ENCODE results near the gene AAMDC.
A peak's percentile ranks its signal among the peaks of the same experiment; 100 is the strongest.
"Not testable (repeated sequence)": the region's sequence is repeated elsewhere in the genome, so short reads cannot be mapped to it uniquely, and the experiment has no call there.

AAMDC gene

GRCh38 chr11:77886401-77886800, 65.5 kb downstream of the AAMDC start:
- no peak overlapping the region for H2BK15ac ChIP-seq (replicated peaks; ENCODE audit: low read depth)
- H4K5ac ChIP-seq (ENCODE audit: low read length), result no peak overlapping the region
- H3K79me1 ChIP-seq (ENCODE audit: low read length), result no peaks in the 10 kb centered on the region
- H3K56ac ChIP-seq (ENCODE audit: low read length), result no peak overlapping the region
- H3K4me2 ChIP-seq (ENCODE audit: low read length), result no peak overlapping the region
- H2BK5ac ChIP-seq (ENCODE audit: low read length), result no peak overlapping the region
- H3K79me2 ChIP-seq (ENCODE audit: control insufficient read depth, insufficient read depth, low read length), result no peaks in the 10 kb centered on the region
- no CpG with 5 or more reads among the region's 18 CpGs for WGBS (ENCODE audit: extremely low coverage, insufficient coverage, low lambda C conversion rate)
- H3K4ac ChIP-seq (ENCODE audit: low read depth, low read length), result no peak overlapping the region
- no peak overlapping the region for H3K27ac ChIP-seq (ENCODE audit: low read depth, low read length)
- H3K27me3 ChIP-seq (ENCODE audit: insufficient read depth, low read length, poor library complexity), result no peaks in the 10 kb centered on the region
- H4K8ac ChIP-seq (ENCODE audit: low read depth, low read length), result no peak overlapping the region
- no peak overlapping the region for H3K18ac ChIP-seq (ENCODE audit: low read length)
- DNase-seq, result peak; percentile 68
- no peak overlapping the region for H3K9ac ChIP-seq (ENCODE audit: low read length)
- H3K4me3 ChIP-seq (ENCODE audit: low read length), result no peak overlapping the region
- H2AK5ac ChIP-seq (ENCODE audit: low read length), result no peak overlapping the region
- no peaks in the 10 kb centered on the region for H3K4me1 ChIP-seq (ENCODE audit: control insufficient read depth, low read depth, low read length)
- H3K23ac ChIP-seq (ENCODE audit: low read length), result no peak overlapping the region
- H2BK120ac ChIP-seq (ENCODE audit: low read depth, low read length), result no peak overlapping the region
- H3K36me3 ChIP-seq (ENCODE audit: control insufficient read depth, insufficient read depth, low read length), result peaks cover 1% of the 10 kb centered on the region

- H3K9ac ChIP-seq (ENCODE audit: low read length); H3K4ac ChIP-seq (ENCODE audit: low read depth, low read length); H3K27ac ChIP-seq (ENCODE audit: low read depth, low read length); H4K5ac ChIP-seq (ENCODE audit: low read length); H4K8ac ChIP-seq (ENCODE audit: low read depth, low read length); H3K79me2 ChIP-seq (ENCODE audit: control insufficient read depth, insufficient read depth, low read length); H3K4me2 ChIP-seq (ENCODE audit: low read length); H2AK5ac ChIP-seq (ENCODE audit: low read length); H3K56ac ChIP-seq (ENCODE audit: low read length); DNase-seq; H3K23ac ChIP-seq (ENCODE audit: low read length); H3K36me3 ChIP-seq (ENCODE audit: control insufficient read depth, insufficient read depth, low read length); H3K18ac ChIP-seq (ENCODE audit: low read length); H2BK120ac ChIP-seq (ENCODE audit: low read depth, low read length); H3K79me1 ChIP-seq (ENCODE audit: low read length); H3K4me1 ChIP-seq (ENCODE audit: control insufficient read depth, low read depth, low read length); H3K27me3 ChIP-seq (ENCODE audit: insufficient read depth, low read length, poor library complexity); H2BK15ac ChIP-seq (replicated peaks; ENCODE audit: low read depth); H2BK5ac ChIP-seq (ENCODE audit: low read length); H3K4me3 ChIP-seq (ENCODE audit: low read length): not testable (repeated sequence)
- WGBS (ENCODE audit: extremely low coverage, insufficient coverage, low lambda C conversion rate), result no CpG with 5 or more reads among the region's 5 CpGs
Observed at GRCh38 chr11:77889045-77889444, 68.1 kb downstream of the AAMDC start.

- not testable (repeated sequence) for H3K27me3 ChIP-seq (ENCODE audit: insufficient read depth, low read length, poor library complexity); H3K4me3 ChIP-seq (ENCODE audit: low read length); H2BK120ac ChIP-seq (ENCODE audit: low read depth, low read length); H3K4me2 ChIP-seq (ENCODE audit: low read length); H3K36me3 ChIP-seq (ENCODE audit: control insufficient read depth, insufficient read depth, low read length); H4K5ac ChIP-seq (ENCODE audit: low read length); DNase-seq; H3K4ac ChIP-seq (ENCODE audit: low read depth, low read length); H3K23ac ChIP-seq (ENCODE audit: low read length); H3K18ac ChIP-seq (ENCODE audit: low read length); H3K4me1 ChIP-seq (ENCODE audit: control insufficient read depth, low read depth, low read length); H3K79me2 ChIP-seq (ENCODE audit: control insufficient read depth, insufficient read depth, low read length); H3K27ac ChIP-seq (ENCODE audit: low read depth, low read length); H3K56ac ChIP-seq (ENCODE audit: low read length); H3K9ac ChIP-seq (ENCODE audit: low read length); H2BK5ac ChIP-seq (ENCODE audit: low read length); H2AK5ac ChIP-seq (ENCODE audit: low read length); H4K8ac ChIP-seq (ENCODE audit: low read depth, low read length); H2BK15ac ChIP-seq (replicated peaks; ENCODE audit: low read depth); H3K79me1 ChIP-seq (ENCODE audit: low read length)
Observed at GRCh38 chr11:77890100-77890614, 69.2 kb downstream of the AAMDC start.

- H2BK15ac ChIP-seq (replicated peaks; ENCODE audit: low read depth); H3K4me3 ChIP-seq (ENCODE audit: low read length); H3K79me1 ChIP-seq (ENCODE audit: low read length); H2AK5ac ChIP-seq (ENCODE audit: low read length); H3K27me3 ChIP-seq (ENCODE audit: insufficient read depth, low read length, poor library complexity); H3K36me3 ChIP-seq (ENCODE audit: control insufficient read depth, insufficient read depth, low read length); H3K4me1 ChIP-seq (ENCODE audit: control insufficient read depth, low read depth, low read length); H3K4ac ChIP-seq (ENCODE audit: low read depth, low read length); H3K4me2 ChIP-seq (ENCODE audit: low read length); H4K8ac ChIP-seq (ENCODE audit: low read depth, low read length); H2BK120ac ChIP-seq (ENCODE audit: low read depth, low read length); H2BK5ac ChIP-seq (ENCODE audit: low read length); H3K27ac ChIP-seq (ENCODE audit: low read depth, low read length); H3K18ac ChIP-seq (ENCODE audit: low read length); H3K23ac ChIP-seq (ENCODE audit: low read length); DNase-seq; H4K5ac ChIP-seq (ENCODE audit: low read length); H3K56ac ChIP-seq (ENCODE audit: low read length); H3K79me2 ChIP-seq (ENCODE audit: control insufficient read depth, insufficient read depth, low read length); H3K9ac ChIP-seq (ENCODE audit: low read length): not testable (repeated sequence)
- no CpG with 5 or more reads among the region's 4 CpGs for WGBS (ENCODE audit: extremely low coverage, insufficient coverage, low lambda C conversion rate)
Observed at GRCh38 chr11:77890619-77891056, 69.7 kb downstream of the AAMDC start.

GRCh38 chr11:77891256-77891655, 70.3 kb downstream of the AAMDC start:
- not testable (repeated sequence) for H3K4ac ChIP-seq (ENCODE audit: low read depth, low read length); H3K27ac ChIP-seq (ENCODE audit: low read depth, low read length); H3K4me3 ChIP-seq (ENCODE audit: low read length); H3K36me3 ChIP-seq (ENCODE audit: control insufficient read depth, insufficient read depth, low read length); H3K4me2 ChIP-seq (ENCODE audit: low read length); H3K79me1 ChIP-seq (ENCODE audit: low read length); H3K18ac ChIP-seq (ENCODE audit: low read length); H3K56ac ChIP-seq (ENCODE audit: low read length); H2BK120ac ChIP-seq (ENCODE audit: low read depth, low read length); H2BK15ac ChIP-seq (replicated peaks; ENCODE audit: low read depth); H3K23ac ChIP-seq (ENCODE audit: low read length); H3K27me3 ChIP-seq (ENCODE audit: insufficient read depth, low read length, poor library complexity); H2BK5ac ChIP-seq (ENCODE audit: low read length); H3K9ac ChIP-seq (ENCODE audit: low read length); H4K5ac ChIP-seq (ENCODE audit: low read length); H2AK5ac ChIP-seq (ENCODE audit: low read length); H3K4me1 ChIP-seq (ENCODE audit: control insufficient read depth, low read depth, low read length); H3K79me2 ChIP-seq (ENCODE audit: control insufficient read depth, insufficient read depth, low read length); H4K8ac ChIP-seq (ENCODE audit: low read depth, low read length); DNase-seq
- WGBS (ENCODE audit: extremely low coverage, insufficient coverage, low lambda C conversion rate), result no CpG with 5 or more reads among the region's 7 CpGs

- not testable (repeated sequence) for H3K9ac ChIP-seq (ENCODE audit: low read length); H4K8ac ChIP-seq (ENCODE audit: low read depth, low read length); H2BK15ac ChIP-seq (replicated peaks; ENCODE audit: low read depth); H3K27me3 ChIP-seq (ENCODE audit: insufficient read depth, low read length, poor library complexity); DNase-seq; H4K5ac ChIP-seq (ENCODE audit: low read length); H2BK120ac ChIP-seq (ENCODE audit: low read depth, low read length); H3K79me2 ChIP-seq (ENCODE audit: control insufficient read depth, insufficient read depth, low read length); H2AK5ac ChIP-seq (ENCODE audit: low read length); H3K56ac ChIP-seq (ENCODE audit: low read length); H3K79me1 ChIP-seq (ENCODE audit: low read length); H3K4ac ChIP-seq (ENCODE audit: low read depth, low read length); H3K23ac ChIP-seq (ENCODE audit: low read length); H3K4me2 ChIP-seq (ENCODE audit: low read length); H3K27ac ChIP-seq (ENCODE audit: low read depth, low read length); H3K4me1 ChIP-seq (ENCODE audit: control insufficient read depth, low read depth, low read length); H3K36me3 ChIP-seq (ENCODE audit: control insufficient read depth, insufficient read depth, low read length); H3K4me3 ChIP-seq (ENCODE audit: low read length); H2BK5ac ChIP-seq (ENCODE audit: low read length); H3K18ac ChIP-seq (ENCODE audit: low read length)
- WGBS (ENCODE audit: extremely low coverage, insufficient coverage, low lambda C conversion rate), result no CpG with 5 or more reads among the region's 4 CpGs
Observed at GRCh38 chr11:77891703-77892102, 70.8 kb downstream of the AAMDC start.
